Karpas-422 (cell line): ENCODE measurements around the gene NHSL1. TPM values are rescaled to one million over a fixed set of nuclear protein-coding genes. Genes with fewer than 3 reads are reported as not detected.

Source experiments
- DNase-seq: peaks from one replicate; pipeline ENCODE4 v3.0.0-alpha.2; 2015
- H2AFZ ChIP-seq: fragments of 200-600 bp; sonication (generic); 2 replicates; pipeline ENCODE4 v1.6.1; 2014; ENCODE audit warnings: antibody characterized with exemption, low read length, mixed read lengths
- H3K27ac ChIP-seq: fragments of 200-600 bp; sonication (generic); 2 replicates; pipeline ENCODE4 v1.5.1; 2014; ENCODE audit warnings: mild to moderate bottlenecking, low read length, moderate library complexity
- H3K27me3 ChIP-seq: fragments of 200-600 bp; sonication (generic); 2 replicates; pipeline ENCODE4 v1.6.1; 2014; ENCODE audit warnings: low read length, mixed read lengths
- H3K36me3 ChIP-seq: fragments of 200-600 bp; sonication (generic); 2 replicates; pipeline ENCODE4 v1.6.1; 2014; ENCODE audit warnings: low read length, mixed read lengths; ENCODE audit not compliant: insufficient read depth
- H3K4me1 ChIP-seq: fragments of 200-600 bp; sonication (generic); 2 replicates; pipeline ENCODE4 v1.6.1; 2014; ENCODE audit warnings: mild to moderate bottlenecking, low read length, mixed read lengths
- H3K4me2 ChIP-seq: fragments of 200-600 bp; sonication (generic); 2 replicates; pipeline ENCODE4 v1.6.1; 2014; ENCODE audit warnings: low read length, low read depth, mild to moderate bottlenecking; ENCODE audit not compliant: poor library complexity, severe bottlenecking
- H3K4me3 ChIP-seq: fragments of 200-600 bp; sonication (generic); 2 replicates; pipeline ENCODE4 v1.5.1; 2014; ENCODE audit warnings: mild to moderate bottlenecking, antibody characterized with exemption, low read length, mixed read lengths
- H3K79me2 ChIP-seq: fragments of 200-600 bp; sonication (generic); 2 replicates; pipeline ENCODE4 v1.6.1; 2014; ENCODE audit warnings: mild to moderate bottlenecking, low read length, mixed read lengths
- H3K9ac ChIP-seq: fragments of 200-600 bp; sonication (generic); 2 replicates; pipeline ENCODE4 v1.6.0; 2014; ENCODE audit warnings: low read length
- H3K9me2 ChIP-seq: fragments of 200-600 bp; sonication (generic), shearing (Covaris generic); replicated peaks from 2 replicates; pipeline ENCODE4 v1.6.0; 2014; ENCODE audit warnings: mild to moderate bottlenecking, low read length, moderate library complexity; ENCODE audit not compliant: insufficient read depth
- H3K9me3 ChIP-seq: fragments of 300-700, 200-600 bp; sonication (generic); 2 replicates; pipeline ENCODE4 v1.6.1; 2014; ENCODE audit warnings: low read length, mixed read lengths
- H4K20me1 ChIP-seq: fragments of 200-600 bp; sonication (generic); 2 replicates; pipeline ENCODE4 v1.6.1; 2014; ENCODE audit warnings: mild to moderate bottlenecking, antibody characterized with exemption, low read length, low read depth; ENCODE audit not compliant: insufficient read depth
- total RNA-seq: library from RNA; depleted of rRNA; stranded (reverse); fragments of >200 nt; shearing (Covaris generic); gene quantifications from 2 replicates; pipeline ENCODE4 v1.2.3, GENCODE V29; 2014; ENCODE audit warnings: low replicate concordance

Gene NHSL1
- total RNA-seq, 1 experiment from 2014 or later = 2.6 TPM

DNA sequence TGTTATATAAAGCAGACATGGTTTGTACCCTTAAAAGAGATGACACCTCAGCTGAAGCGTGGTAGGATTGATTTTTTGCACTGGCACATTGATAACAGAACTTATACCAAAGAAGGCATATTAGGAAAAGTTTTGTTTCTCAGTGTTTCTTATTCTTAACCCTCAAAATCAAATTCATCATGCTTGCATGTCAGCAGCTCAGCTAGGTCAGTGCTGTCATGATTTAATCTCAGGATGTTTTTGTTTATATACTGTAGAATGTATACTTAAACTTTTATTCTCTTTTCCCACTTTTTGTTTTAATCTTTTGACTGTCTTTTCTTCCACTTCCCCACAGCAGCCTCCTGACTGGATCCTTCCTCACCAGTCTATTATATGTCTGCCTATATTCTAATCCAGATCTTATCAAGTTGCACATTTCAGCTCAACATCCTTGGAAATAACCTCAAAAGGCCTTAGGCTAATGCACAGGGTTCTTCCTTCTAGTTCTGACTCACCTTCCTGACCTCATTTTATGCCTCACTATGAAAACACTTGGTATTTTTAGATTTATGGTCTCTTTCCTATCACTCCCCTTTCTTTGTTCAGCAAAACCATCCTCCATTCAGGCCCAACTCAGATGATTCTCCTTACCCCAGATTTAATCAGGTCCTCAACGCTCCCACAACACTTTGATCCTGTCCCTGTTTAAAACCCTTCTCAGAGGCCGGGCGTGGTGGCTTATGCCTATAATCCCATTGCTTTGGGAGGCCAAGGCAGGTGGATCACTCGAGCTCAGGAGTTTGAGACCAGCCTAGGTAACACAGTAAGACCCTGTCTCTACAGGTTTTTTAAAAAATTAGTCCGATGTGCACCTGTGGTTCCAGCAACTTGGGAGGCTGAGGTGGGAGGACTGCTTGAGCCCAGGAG is 88.1 kb downstream of the NHSL1 start:
- Histone ChIP-seq H3K9ac (no peak overlapping the region), H3K79me2 (no peaks in the 10 kb centered on the region), H3K4me2 (no peak overlapping the region), H4K20me1 (no peaks in the 10 kb centered on the region), H3K4me3 (no peak overlapping the region), H3K36me3 (peaks cover 42% of the 10 kb centered on the region), H3K9me3 (no peaks in the 10 kb centered on the region), H3K4me1 (no peaks in the 10 kb centered on the region), H3K9me2 (no peaks in the 10 kb centered on the region), H3K27me3 (no peaks in the 10 kb centered on the region), H2AFZ (no peak overlapping the region), H3K27ac (no peak overlapping the region)
- DNase-seq = no peak

DNA sequence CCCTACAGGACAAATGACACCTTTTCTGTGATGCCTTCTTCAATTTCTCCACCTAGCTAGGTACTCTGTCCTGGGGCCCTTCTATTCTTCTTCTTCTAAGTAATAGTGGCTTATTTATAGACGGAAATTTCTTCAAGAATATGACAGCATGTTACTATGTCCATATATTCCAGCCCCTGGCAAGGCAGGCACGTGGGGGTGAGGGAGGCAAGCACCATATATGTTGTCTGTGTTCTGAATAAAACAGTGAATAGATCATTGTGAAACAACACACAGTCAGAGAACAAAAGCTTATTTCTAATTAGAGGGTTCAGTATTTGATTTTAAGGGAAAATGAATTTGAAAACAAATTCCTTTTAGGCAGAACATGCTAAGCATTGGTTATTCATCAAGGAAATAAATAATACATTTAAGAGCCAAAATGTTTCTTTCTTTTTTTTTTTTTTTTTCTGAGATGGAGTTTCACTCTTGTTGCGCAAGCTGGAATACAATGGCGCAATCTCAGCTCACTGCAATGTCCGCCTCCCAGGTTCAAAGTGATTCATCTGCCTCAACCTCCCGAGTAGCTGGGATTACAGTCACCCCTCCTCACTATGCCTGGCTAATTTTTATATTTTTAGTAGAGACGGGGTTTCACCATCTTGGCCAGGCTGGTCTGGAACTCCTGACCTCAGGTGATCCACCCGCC is 89.1 kb downstream of the NHSL1 start:
- Histone ChIP-seq H3K27ac (no peak overlapping the region), H3K79me2 (peaks cover 2% of the 10 kb centered on the region; the same call in 1 of the 2 replicates), H3K27me3 (no peaks in the 10 kb centered on the region), H3K4me3 (no peak overlapping the region), H3K4me2 (no peak overlapping the region), H4K20me1 (no peaks in the 10 kb centered on the region), H3K9me3 (no peaks in the 10 kb centered on the region), H2AFZ (no peak overlapping the region), H3K36me3 (peaks cover 47% of the 10 kb centered on the region), H3K9me2 (no peaks in the 10 kb centered on the region), H3K9ac (no peak overlapping the region), H3K4me1 (peaks cover 9% of the 10 kb centered on the region)
- DNase-seq = no peak

DNA sequence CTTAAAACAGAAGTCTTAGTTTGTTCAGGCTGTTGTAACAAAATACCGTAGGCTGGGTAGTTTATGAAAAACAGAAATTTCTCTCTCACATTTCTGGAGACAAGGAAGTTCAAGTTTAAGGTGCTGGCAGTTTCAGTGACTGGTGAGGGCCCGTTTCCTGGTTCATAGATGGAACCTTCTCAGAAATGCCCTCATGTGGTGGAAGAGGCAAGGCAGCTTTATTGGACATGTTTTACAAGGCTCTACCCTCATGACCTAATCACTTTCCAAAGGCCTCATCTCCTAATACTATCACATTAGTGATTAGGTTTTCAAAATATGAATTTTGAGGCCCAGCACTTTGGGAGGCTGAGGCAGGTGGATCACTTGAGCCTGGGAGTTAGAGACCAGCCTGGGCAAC is 92.9 kb downstream of the NHSL1 start:
- peaks cover 36% of the 10 kb centered on the region for H3K36me3 ChIP-seq

DNA sequence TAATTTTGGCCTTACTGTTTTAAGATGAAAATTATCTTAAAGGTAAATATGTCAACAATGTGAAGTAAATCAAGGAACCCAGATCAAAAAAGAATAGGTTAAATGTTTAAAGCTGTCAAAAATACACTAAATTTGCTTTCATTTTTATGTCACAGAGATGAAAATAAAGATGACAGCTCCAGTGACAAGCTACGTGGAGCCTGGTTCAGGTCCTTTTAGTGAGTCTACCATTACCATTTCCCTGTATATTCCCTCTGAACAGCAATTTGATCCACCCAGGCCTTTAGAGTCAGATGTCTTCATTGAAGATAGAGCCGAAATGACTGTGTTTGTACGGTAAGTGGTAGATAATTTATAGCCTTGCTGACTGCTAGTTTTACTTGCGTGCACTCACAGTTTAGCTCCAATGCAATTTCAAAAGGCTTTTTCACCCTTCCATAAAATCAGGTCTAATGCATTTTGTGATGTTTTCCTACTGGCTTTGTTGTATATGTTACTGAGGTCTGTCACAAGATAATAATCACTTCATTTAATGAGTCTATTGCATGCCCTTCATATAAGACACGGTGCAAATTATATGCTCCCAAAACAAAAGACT is 93.4 kb downstream of the NHSL1 start:
- H3K79me2 ChIP-seq = peaks cover 10% of the 10 kb centered on the region; the same call in 1 of the 2 replicates
- H3K27ac ChIP-seq = no peak overlapping the region; the same call in 1 of the 2 replicates
- peak overlapping the region; percentile 83; the same call in 1 of the 2 replicates for H3K4me3 ChIP-seq
- peaks cover 20% of the 10 kb centered on the region for H3K4me1 ChIP-seq
- no peak overlapping the region for H2AFZ ChIP-seq
- H3K4me2 ChIP-seq = peak overlapping the region; percentile 95
- no peak for DNase-seq
- H4K20me1 ChIP-seq = no peaks in the 10 kb centered on the region
- H3K27me3 ChIP-seq = no peaks in the 10 kb centered on the region
- peak overlapping the region; percentile 91; the same call in 1 of the 2 replicates for H3K9ac ChIP-seq
- peaks cover 32% of the 10 kb centered on the region for H3K36me3 ChIP-seq
- no peaks in the 10 kb centered on the region for H3K9me2 ChIP-seq
- no peaks in the 10 kb centered on the region for H3K9me3 ChIP-seq

More for the DNA sequence above, 92.9 kb downstream of the NHSL1 start:
- Histone ChIP-seq H3K9me3 (no peaks in the 10 kb centered on the region), H3K4me1 (peaks cover 20% of the 10 kb centered on the region), H3K79me2 (peaks cover 10% of the 10 kb centered on the region; the same call in 1 of the 2 replicates), H3K4me2 (no peak overlapping the region), H3K9ac (no peak overlapping the region; the same call in 1 of the 2 replicates), H3K27ac (no peak overlapping the region), H2AFZ (no peak overlapping the region), H3K27me3 (no peaks in the 10 kb centered on the region), H4K20me1 (no peaks in the 10 kb centered on the region), H3K9me2 (no peaks in the 10 kb centered on the region), H3K4me3 (no peak overlapping the region)
- no peak for DNase-seq

DNA sequence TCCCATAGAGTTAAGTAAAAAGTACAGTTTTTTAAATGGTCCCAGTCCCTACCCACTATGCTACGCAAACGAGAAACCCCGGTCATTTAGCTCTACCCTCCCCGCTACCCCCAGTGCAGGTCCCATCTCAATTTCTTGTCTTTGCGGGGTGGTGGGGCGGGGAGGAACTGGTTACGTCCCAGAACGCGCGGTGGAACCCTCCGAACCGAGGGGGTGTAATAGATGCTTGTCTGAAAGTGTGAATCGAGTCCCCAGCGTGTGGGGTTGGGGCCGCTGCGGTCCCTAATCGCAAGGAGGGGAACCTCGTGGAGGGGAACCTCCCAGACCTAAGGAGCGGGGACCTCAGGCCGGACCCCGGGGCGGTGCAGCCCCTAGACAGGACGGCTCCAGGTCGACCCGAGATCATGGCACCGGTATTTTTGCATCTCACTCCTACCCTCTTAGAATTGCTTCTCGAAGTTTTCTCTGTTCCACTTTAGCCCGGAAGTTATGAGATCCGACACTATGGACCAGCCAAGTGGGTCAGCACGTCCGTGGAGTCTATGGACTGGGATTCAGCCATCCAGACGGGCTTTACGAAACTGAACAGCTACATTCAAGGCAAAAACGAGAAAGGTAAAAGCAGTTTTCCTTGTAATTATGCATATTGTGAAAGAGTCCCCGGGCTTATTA is 94.5 kb downstream of the NHSL1 start:
- peaks cover 20% of the 10 kb centered on the region for H3K4me1 ChIP-seq
- H2AFZ ChIP-seq = peak overlapping the region; percentile 46
- peak; percentile 70 for DNase-seq
- H4K20me1 ChIP-seq = no peaks in the 10 kb centered on the region
- peaks cover 29% of the 10 kb centered on the region for H3K36me3 ChIP-seq
- peak overlapping the region; percentile 13 for H3K27ac ChIP-seq
- H3K9me2 ChIP-seq = no peaks in the 10 kb centered on the region
- H3K79me2 ChIP-seq = peaks cover 10% of the 10 kb centered on the region; the same call in 1 of the 2 replicates
- peak overlapping the region; percentile 91 for H3K9ac ChIP-seq
- H3K27me3 ChIP-seq = no peaks in the 10 kb centered on the region
- H3K4me3 ChIP-seq = peak overlapping the region; percentile 83
- H3K9me3 ChIP-seq = no peaks in the 10 kb centered on the region
- peak overlapping the region; percentile 95 for H3K4me2 ChIP-seq

DNA sequence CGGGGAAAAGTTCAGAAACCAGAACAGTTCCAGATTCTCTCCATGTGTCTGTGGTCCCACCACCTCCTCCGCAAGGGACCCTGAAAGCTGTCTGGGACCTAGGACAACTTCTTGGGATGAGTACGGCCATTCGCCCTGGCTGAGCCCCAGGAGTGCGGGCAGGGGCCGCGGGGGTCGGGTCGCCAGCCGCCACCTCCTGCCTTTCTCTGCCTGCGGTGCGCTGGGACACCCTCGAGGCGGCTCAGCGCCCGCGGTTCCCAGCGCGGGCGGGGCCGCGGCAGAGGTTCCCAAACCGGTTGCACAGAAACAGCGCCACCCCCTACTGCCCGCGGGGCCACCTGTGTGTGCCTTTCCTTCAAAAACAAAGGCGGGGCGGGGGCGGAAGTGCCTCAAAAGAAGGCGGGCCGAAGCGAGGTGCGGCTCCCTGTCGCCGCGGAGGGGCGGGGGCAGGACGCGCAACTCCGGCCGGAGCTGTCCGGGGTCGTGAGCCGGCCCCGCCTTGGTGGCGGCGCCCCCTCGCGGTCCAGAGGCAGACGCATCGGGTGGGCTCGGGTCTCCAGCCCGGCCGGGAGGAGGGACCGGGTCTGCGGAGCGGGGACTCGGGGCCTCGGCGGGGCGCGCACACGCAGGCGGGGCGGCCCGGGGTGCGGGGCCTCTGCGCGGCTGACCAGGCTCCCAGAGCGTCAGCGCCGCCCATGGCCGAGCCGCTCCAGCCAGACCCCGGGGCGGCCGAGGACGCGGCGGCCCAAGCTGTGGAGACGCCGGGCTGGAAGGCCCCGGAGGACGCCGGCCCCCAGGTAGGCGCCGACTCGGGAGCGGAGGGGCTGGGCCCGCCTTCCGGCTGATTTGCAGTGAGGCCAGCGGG is 95.3 kb downstream of the NHSL1 start, which contains the start of gene HEBP2:
Gene HEBP2 (plus strand): TSS at position 423 of the 865 bp plus-strand sequence. CDS start 273 bp downstream, at position 696.
- H3K9me2 ChIP-seq = no peaks in the 10 kb centered on the region
- no peaks in the 10 kb centered on the region for H3K9me3 ChIP-seq
- DNase-seq = peak; percentile 96
- peak within 1 kb of the TSS; percentile 95 for H3K4me2 ChIP-seq
- H4K20me1 ChIP-seq = no peaks in the 10 kb centered on the region
- H3K27ac ChIP-seq = peak within 1 kb of the TSS; percentile 13
- H3K36me3 ChIP-seq = peaks cover 28% of the 10 kb centered on the region
- peaks cover 20% of the 10 kb centered on the region for H3K4me1 ChIP-seq
- peaks cover 10% of the 10 kb centered on the region; the same call in 1 of the 2 replicates for H3K79me2 ChIP-seq
- peak within 1 kb of the TSS; percentile 83 for H3K4me3 ChIP-seq
- peak within 1 kb of the TSS; percentile 99 for H2AFZ ChIP-seq
- no peaks in the 10 kb centered on the region for H3K27me3 ChIP-seq
- peak within 1 kb of the TSS; percentile 91 for H3K9ac ChIP-seq

DNA sequence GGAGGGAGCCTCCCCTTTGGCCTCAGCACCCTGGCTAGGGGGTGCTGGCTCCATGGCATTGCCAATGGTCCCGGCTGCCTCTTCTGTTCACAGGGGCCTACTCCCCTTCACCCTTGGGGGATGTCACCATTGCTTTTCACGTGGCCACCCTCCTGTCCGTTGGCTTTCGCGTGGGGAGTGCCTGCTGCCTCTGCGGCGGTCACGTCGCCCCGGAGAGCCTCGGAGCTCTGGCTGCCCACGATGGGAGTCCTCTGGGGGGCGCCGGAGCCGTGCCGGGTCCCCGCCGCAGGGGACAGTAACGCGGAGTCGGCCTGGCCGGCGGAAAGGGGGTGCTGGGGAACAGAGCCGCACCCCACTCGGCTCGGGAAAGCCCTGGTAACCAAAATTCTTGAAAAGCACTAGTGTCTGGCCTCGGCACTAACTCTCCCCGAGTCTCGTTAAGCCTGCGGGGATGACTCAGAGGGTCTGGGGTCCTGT is 95.9 kb downstream of the NHSL1 start:
- Histone ChIP-seq H3K79me2 (peaks cover 10% of the 10 kb centered on the region; the same call in 1 of the 2 replicates), H3K4me2 (peak overlapping the region; percentile 95), H3K27ac (no peak overlapping the region), H3K9me2 (no peaks in the 10 kb centered on the region), H3K4me1 (peaks cover 20% of the 10 kb centered on the region), H3K9me3 (no peaks in the 10 kb centered on the region), H3K27me3 (no peaks in the 10 kb centered on the region), H3K36me3 (peaks cover 23% of the 10 kb centered on the region), H3K4me3 (peak overlapping the region; percentile 83), H4K20me1 (no peaks in the 10 kb centered on the region), H3K9ac (peak overlapping the region; percentile 91), H2AFZ (peak overlapping the region; percentile 99)
- DNase-seq = peak; percentile 55
